MM.1S (cell line): ENCODE data around the gene DDR1.

Source experiments
- EZH2 ChIP-seq: fragments of 300-600 bp; sonication (generic); optimal IDR thresholded peaks from 2 replicates; pipeline ENCODE3; 2017; ENCODE audit warnings: low read depth, mild to moderate bottlenecking, antibody characterized with exemption, low read length, mixed read lengths
- EZH2phosphoT487 ChIP-seq: fragments of 300-600 bp; sonication (generic); IDR thresholded peaks from 2 replicates; pipeline ENCODE4 v1.6.1; 2018; ENCODE audit warnings: antibody characterized with exemption, low read length
- TF ChIP-seq, protein P1 (sequence below): fragments of 300-600 bp; sonication (generic); IDR thresholded peaks from 2 replicates; pipeline ENCODE4 v1.5.1; 2016; ENCODE audit warnings: antibody characterized with exemption, low read length, mixed read lengths

DNA sequence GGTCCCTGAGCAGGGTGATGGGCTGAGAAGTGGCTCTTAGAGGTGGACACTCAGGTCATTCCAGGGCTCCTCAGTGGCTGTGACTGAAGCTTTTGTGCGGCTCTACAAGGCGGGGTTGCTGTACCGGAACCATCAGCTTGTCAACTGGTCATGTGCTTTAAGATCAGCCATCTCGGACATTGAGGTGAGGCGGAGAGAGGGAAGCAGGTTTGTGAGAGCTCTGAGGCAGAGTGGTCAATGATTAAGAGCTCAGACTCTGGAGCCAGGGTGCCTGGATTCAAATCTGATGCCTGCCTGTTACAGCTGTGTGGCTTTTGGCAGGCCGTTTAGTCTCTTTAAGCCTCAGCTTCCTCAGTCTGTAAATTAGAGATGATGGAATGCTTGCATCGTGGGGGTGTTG is 32.7 kb downstream of the DDR1 start:
- TF ChIP-seq, protein P1, sequence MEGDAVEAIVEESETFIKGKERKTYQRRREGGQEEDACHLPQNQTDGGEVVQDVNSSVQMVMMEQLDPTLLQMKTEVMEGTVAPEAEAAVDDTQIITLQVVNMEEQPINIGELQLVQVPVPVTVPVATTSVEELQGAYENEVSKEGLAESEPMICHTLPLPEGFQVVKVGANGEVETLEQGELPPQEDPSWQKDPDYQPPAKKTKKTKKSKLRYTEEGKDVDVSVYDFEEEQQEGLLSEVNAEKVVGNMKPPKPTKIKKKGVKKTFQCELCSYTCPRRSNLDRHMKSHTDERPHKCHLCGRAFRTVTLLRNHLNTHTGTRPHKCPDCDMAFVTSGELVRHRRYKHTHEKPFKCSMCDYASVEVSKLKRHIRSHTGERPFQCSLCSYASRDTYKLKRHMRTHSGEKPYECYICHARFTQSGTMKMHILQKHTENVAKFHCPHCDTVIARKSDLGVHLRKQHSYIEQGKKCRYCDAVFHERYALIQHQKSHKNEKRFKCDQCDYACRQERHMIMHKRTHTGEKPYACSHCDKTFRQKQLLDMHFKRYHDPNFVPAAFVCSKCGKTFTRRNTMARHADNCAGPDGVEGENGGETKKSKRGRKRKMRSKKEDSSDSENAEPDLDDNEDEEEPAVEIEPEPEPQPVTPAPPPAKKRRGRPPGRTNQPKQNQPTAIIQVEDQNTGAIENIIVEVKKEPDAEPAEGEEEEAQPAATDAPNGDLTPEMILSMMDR: no peak
- TF ChIP-seq EZH2phosphoT487 (no peak), EZH2 (no peak)
